WI38 (cell line): Measurements from ENCODE around the gene SUPT20H.

Experiments used
- H3K4me3 ChIP-seq: 2 replicates; pipeline ENCODE4 v1.5.1; 2011; ENCODE audit warnings: low read depth, mild to moderate bottlenecking, control low read depth, low read length
- CTCF ChIP-seq: IDR thresholded peaks from 2 replicates; pipeline ENCODE4 v1.5.1; 2012; ENCODE audit warnings: low read depth, mild to moderate bottlenecking, control low read depth, low read length

The SUPT20H gene

GRCh38 chr13:36973009-36973408 is 86.5 kb downstream of the SUPT20H start:
- TF ChIP-seq CTCF, result no peak
- H3K4me3 ChIP-seq, result no peak overlapping the region

- no peak for TF ChIP-seq CTCF
- H3K4me3 ChIP-seq, result no peak overlapping the region
Measured at GRCh38 chr13:36966404-36966803, 93.1 kb downstream of the SUPT20H start.

- TF ChIP-seq CTCF, result no peak
- H3K4me3 ChIP-seq, result no peak overlapping the region
Measured at GRCh38 chr13:36965767-36966166, 93.7 kb downstream of the SUPT20H start.

GRCh38 chr13:36959456-36960116 is 99.9 kb downstream of the SUPT20H start:
- TF ChIP-seq CTCF, result no peak
- H3K4me3 ChIP-seq, result no peak overlapping the region
